ENCODE measurements around the gene KIF6.
"Not testable (repeated sequence)": the region's sequence is repeated elsewhere in the genome, so short reads cannot be mapped to it uniquely, and the experiment has no call there.

KIF6 gene

GRCh38 chr6:39724787-39725631 is at the start of gene KIF6:
Gene KIF6 (minus strand): TSS chr6:39725408. CDS start chr6:39725310, 98 bp downstream.
- DNase-seq: peak; percentile 92

DNA sequence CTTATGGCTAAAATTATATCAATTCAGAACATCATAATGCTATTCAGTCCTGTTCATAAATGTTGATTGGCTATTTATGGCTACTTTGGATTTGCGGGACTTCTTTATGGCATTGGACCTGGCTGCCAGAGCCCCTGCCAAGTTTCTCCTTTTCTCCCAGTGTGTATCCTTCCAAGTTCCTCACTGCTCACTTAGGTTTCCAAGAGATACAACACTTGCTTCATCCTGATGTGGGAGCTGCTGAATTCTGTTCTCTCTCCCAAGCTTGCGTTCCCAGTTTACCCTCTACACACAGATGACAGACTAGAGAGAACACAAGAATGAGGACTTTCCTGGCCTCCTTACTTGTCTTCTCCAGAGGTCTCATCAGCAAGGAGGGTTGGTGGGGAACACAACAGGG is 48.6 kb upstream of the KIF6 start:
- no peak for DNase-seq

DNA sequence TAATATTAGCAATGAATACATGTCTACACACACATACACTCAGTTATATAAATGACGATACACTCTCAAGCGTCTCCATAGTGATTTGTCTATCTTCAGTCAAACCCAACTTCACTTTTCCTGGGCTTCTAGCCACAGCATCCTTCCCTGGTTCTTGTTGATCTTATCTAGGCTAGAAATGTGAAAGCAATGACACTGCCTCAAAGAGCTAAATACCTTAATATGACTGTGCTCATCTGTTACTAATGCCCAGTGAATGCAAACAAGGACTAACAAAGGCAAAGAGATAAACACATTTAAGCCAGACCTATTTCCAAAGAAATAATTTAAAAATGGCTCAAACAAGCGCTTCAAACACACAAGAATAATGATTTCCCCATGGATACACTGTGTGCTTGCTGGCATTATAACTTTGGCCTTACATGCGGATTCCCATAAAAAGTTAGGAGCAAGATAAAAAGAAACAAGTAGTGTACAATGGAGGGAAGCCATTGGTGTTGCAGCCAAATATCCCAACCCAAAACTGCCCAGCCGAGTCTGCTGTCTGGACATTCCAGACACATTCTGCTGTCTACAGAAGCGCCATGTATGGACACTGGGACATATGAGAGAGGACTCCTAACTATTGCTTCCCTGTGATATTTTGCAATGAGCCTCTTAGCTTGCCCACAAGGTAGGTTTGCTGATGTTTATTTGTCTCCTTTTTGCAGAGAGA is 47.5 kb upstream of the KIF6 start:
- no peak for DNase-seq

DNA sequence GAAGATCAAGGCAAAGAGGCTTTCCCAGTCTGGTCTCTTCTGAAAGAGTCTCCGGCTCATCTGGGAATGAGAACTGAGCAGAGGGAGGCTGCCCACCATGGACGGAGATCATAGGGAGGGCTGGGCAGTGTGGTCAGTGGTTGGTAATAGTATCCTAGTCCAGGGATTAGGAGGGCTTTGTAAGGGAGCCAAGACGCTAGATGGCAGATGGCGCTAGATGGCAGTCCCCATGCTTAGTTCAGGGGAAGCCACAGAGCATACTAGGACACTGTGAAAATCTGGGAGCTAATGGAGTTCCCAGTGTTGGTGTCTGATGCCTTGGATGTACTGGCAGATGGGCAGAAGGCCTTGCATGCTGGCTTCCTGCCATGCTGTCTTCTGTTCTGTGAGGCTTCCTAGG is 45.2 kb upstream of the KIF6 start:
- no peak for DNase-seq

- no peak for DNase-seq
These were observed 43.8 kb upstream of the KIF6 start for GRCh38 chr6:39769012-39769411.

DNA sequence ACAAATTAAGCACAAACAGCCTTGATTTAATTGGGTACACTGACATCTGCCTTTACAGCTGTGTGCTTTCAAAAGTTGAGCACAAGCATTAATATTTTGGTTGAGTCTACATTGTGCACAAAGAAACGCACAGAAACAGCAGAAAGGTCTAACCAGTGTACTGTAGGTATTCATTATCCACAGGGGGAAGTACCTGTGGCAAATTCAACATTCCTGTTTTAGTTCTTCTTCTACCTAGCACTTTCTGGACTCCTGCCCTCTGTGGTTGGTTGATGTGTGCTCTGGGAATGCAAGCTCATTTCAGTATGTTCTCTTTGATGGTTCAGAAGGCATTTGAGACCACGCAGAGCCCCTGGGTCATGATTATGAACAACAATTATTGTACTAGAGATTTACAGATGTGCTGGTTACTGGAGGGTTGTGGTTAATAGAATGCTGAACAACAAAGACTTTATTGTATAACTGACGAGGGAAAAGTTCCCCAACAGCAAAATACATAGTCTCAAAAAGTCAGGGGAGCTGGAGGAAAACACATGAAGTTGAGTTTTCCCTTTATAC is 40.4 kb upstream of the KIF6 start:
- no peak for DNase-seq

- DNase-seq: no peak
These were observed 35.2 kb upstream of the KIF6 start for GRCh38 chr6:39760226-39760952.

DNA sequence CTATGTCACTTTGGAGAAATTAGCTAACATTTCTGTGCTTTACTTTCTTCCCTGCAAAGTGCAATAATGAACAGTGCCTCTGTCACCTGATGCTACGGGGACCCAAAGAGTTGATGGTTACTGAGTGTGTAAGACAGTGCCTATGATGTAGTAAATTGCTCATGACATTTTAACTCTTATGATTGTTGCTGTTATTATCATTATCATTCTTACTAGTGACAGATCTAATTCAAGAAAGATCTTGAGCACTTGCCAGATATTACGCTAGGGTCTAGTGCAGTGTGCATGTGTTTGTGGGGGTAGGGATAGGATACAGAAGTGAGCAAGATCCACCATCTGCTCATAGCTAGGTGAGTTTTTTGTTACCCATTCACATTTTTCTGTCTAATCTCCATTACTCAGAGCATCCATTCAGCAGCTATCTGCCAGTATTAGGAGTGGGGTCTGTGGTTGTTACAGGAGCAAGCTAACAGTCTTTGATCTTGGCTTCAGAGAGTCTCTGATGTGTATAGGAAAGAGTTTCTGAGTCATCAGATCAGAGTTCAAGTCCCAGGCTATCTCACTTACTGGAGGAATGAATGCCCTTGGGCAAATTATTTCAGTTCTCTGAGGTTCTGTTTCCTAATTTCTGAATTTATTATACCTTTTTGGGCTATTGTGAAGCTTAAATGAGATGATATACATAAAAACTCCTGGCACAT is 33.8 kb upstream of the KIF6 start:
- no peak for DNase-seq

DNA sequence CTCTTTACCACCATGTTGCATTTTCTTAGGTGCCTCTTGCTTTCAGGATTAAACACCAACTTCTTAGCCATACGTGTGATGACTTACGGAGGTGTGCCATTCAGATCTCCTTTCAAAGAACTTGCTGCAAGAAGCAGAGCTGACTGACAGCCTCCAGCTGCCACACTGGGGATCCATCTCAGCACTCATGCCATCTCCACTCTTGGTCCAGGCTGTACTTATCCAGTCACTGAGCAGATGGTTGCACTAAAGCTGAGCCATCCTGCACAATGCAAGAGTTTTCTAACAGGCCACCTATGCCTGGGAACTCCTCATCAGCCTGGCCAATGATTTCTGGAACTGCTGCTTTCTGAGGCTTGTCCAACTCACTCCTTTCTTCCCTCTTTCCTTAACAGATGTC is 31.4 kb upstream of the KIF6 start:
- no peak for DNase-seq

- DNase-seq: no peak
These were observed 30.0 kb upstream of the KIF6 start for GRCh38 chr6:39755231-39755630.

DNA sequence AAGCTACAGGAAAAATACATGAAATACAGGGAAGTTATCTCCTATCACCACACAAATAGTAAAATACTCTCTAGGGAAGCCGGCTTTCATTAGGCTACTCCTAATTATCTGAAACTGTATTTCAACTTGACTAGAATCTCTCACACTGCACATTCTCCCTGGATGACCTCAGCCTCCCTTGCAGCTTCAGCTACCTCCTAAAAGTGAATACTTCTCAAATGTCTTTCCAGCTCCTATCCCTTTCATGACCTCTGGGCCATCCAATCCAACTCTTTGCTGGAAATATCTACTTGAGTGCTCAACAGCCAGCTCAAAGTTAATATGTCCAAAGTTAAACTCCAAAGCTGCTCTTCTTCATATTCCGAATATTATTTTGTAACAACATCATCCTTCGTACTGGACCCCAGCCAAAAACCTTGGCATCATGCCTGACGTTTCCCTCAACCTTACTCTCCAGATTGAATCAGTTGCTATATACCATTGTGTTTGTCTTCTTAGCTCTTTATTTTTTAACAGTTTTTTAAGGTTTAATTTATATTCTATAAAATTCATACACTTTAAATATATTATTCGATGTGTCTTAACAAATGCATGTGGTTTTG is 29.4 kb upstream of the KIF6 start:
- no peak for DNase-seq

- DNase-seq: no peak
These were observed 28.5 kb upstream of the KIF6 start for GRCh38 chr6:39753725-39754045.

DNA sequence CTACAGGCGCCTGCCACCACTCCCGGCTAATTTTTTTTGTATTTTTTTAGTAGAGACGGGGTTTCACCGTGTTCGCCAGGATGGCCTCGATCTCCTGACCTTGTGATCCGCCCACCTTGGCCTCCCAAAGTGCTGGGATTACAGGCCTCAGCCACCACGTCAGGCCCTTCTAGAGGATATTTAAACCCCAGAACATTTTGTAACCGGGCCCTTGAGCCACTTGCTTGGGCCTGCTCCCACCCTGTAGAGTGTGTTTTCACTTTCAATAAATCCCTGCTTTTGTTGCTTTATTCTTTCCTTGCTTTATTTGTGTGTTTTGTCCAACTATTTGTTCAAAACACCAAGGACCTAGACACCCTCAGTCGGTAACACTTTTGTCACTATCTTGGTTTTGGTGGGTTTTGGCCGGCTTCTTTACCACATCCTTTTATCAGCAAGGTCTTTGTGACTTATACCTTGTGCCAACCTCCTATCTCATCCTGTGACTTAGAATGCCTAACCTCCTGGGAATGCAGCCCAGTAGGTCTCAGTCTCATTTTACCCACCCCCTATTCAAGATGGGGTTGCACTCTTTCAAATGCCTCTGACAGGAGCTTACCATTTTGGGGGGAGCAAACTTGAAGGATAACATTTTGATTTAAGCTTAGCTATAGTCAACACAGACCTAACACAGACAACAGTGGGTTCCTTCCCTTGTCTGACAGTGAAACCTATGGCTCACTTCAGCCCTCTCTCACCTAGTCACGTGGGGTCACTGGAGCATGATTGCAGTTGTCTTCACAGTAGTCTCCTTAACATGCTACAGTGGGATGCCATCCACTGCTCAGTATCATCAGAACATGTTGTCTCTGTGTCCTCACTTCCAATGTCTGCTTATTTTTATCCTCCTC is 27.9 kb upstream of the KIF6 start:
- DNase-seq: no peak

DNA sequence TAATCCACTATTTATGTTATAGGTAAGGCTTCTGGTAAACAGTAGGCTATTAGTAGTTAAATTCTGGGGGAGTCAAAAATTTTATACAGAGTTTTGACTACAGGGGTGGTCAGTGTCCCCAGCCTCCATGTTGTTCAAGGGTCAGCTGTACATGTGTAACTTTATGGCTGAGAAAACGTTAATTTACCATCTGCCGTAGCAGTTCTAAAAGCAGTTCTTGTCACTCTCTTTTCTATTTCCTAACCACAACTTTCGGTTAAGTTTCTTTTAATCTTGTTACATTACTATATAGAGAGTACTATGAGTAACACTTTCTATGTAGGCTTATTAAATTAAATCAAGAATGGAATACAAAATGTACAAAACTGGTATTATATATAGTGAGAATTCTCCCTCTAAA is 21.6 kb upstream of the KIF6 start:
- no peak for DNase-seq

DNA sequence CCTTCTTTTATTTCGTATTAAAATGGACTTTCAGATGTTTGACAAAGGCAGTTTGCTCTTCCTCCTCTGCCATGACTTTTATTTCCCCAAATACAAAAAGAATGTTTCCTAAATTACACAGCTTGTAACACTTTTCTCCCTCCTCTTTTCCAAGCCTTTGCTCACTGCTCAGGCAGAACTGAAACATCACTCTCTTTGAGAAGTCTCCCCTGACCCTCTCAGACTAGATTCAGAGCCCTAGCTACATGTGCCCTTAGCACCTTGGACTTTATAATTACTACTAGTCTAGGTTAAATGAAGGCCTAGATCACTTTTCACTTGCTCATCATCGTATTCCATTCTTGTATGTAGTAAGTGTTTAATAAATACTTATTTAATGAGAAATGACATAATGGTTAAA is 8.5 kb upstream of the KIF6 start:
- no peak for DNase-seq

DNA sequence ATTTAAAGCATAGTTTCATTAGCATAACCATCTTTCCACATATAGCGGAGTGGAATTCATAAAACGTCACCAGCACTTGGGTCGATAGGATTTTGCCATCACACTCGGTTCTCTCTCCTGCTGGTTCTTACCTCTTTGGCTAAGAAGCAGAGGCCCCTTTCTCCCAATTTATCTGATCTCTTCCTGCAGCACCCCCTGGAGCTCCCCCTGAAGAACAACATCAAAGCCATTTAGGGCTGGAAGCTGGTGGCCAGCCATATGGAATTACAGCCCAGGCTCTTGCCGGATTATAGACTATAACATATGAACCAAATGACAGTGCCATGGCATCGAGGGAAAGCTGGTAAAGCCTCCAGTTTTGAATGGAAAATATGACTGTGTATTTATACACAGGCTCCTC is 6.4 kb upstream of the KIF6 start:
- no peak for DNase-seq

- no peak for DNase-seq
These were observed 4.7 kb upstream of the KIF6 start for GRCh38 chr6:39729945-39730344.

DNA sequence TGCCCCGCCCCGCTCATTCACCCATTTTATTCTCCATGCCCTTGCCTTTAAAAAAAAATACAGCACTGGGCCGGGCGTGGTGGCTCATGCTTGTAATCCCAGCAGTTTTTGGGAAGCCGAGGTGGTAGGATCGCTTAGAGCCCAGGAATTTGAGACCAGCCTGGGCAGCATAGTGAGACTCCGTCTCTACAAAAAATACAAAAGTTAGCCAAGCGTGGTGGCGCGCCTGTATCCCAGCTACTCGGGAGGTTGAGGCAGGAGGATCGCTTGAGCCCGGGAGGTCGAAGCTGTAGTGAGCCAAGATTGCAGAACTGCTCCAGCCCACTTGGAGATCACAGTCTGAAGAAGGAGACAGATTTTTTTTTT is 407 bp upstream of the KIF6 start:
- DNase-seq: no peak

GRCh38 chr6:39723350-39723749 is 1.9 kb downstream of the KIF6 start:
- DNase-seq: not testable (repeated sequence)

DNA sequence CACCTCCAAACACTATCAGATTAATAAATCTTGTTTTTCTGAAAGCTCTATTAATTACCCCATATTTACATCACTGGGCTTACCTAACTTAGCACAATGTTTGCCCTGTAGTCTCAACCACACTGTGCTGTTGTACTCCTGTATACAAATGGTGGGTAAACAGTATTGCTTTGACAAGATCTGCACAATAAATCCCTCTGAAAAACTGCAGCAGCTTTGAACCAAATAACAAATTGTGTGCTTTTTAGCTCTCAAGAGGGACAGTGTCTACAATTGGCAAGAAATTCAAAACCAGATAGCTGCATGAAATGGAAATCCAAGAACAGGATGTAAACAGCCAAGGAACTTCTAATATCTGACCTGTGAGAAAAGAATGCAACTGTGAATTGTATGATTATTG is 10.4 kb downstream of the KIF6 start:
- peak; percentile 35 for DNase-seq

DNA sequence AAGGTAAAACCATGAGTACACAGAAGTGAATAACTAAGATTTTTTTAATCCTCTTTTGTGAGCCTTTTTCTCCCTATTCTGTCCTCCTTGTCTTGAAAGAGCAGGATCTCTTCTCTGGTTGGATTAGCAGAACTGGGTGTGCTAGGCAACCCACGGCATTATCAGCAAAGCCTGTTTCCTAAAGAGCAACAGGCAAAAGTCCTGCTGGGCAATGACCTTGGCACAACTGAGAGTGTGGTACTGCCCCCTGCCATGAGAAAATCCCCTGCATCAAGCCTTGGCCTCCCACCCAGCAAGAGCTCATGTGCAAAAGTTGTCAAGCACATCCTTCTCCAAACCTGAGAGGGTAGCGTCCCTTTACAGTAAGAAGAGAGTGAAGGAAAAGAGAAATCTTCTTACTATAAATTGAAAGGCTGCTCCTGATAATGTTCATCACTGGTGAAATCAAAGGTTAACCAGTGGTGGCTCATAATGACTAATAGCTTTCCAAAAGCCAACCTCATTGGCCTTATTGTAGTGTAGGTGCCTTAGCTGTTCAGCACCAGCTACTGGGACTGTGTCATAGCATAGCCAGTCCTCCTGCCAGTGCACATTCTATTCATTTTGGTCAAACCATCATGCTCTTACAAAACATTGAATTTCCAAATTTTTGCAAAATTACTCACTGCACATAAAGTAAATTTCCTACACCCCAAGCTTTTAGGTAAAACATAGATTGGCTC is 17.1 kb downstream of the KIF6 start:
- DNase-seq: no peak

All from NCI-H774 (cell line).